ENCODE measurements around the gene ZNF185. TPM values are rescaled to one million over a fixed set of nuclear protein-coding genes. Genes with fewer than 3 reads are reported as not detected.
"Not testable (repeated sequence)": the region's sequence is repeated elsewhere in the genome, so short reads cannot be mapped to it uniquely, and the experiment has no call there.

ZNF185 gene
- total RNA-seq, 1 experiment from 2014 or later = 24.3 TPM

DNA sequence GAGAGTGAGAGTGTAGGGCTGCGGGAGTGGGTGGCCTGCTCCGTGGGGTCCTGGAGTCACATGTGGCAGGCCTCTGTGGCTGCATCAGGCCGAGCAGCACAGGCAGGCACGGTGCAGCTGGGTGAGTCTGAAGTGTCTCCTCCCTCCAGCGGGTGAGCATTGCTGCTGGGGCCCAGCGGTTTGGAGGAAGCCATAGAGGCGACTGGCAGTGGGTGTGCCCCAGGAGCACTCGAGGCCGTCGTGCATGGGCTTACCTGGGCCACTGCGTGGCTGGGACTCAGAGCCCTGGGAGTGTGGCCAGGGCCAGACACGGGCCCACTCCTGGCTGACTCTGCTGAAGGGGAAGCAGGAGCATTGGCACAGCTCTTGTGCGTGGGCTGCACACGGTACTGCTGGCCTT lies 10.6 kb downstream of the ZNF185 start:
- Mint-ChIP-seq H3K4me1 (ENCODE audit: low read depth, unreplicated experiment) (no peaks in the 10 kb centered on the region), H3K27me3 (ENCODE audit: unreplicated experiment) (no peaks in the 10 kb centered on the region), H3K9me3 (ENCODE audit: low read depth, unreplicated experiment) (no peaks in the 10 kb centered on the region), H3K36me3 (ENCODE audit: insufficient read depth, unreplicated experiment) (no peaks in the 10 kb centered on the region), H3K4me3 (ENCODE audit: low read depth, unreplicated experiment) (no peak overlapping the region), H3K27ac (ENCODE audit: unreplicated experiment) (no peak overlapping the region)
- DNase-seq = no peak
- TF ChIP-seq, protein P1, sequence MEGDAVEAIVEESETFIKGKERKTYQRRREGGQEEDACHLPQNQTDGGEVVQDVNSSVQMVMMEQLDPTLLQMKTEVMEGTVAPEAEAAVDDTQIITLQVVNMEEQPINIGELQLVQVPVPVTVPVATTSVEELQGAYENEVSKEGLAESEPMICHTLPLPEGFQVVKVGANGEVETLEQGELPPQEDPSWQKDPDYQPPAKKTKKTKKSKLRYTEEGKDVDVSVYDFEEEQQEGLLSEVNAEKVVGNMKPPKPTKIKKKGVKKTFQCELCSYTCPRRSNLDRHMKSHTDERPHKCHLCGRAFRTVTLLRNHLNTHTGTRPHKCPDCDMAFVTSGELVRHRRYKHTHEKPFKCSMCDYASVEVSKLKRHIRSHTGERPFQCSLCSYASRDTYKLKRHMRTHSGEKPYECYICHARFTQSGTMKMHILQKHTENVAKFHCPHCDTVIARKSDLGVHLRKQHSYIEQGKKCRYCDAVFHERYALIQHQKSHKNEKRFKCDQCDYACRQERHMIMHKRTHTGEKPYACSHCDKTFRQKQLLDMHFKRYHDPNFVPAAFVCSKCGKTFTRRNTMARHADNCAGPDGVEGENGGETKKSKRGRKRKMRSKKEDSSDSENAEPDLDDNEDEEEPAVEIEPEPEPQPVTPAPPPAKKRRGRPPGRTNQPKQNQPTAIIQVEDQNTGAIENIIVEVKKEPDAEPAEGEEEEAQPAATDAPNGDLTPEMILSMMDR (IDR thresholded peaks at IDR 0.05; ENCODE audit: unreplicated experiment) = no peak
- CTCF ChIA-PET = no interaction called here
- intact Hi-C loops (cut with micrococcal nuclease; ENCODE audit: unreplicated experiment) = no loop called here
- no TSS peak for BruUV-seq (replicated peaks)

DNA sequence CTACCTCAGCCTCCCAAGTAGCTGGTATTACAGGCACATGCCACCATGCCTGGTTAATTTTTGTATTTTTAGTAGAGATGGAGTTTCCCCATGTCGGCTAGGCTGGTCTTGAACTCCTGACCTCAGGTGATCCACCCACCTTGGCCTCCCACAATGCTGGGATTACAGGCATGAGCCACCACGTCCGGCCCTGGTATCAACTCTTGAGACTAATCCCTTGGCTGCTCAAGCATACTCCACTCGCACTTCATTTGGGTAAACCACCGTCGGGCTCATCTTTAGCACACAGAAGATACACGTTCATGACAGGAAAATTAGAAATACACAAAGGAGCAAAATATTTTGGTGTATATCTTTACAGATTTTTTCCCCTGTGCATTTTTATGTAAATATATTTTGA lies 12.2 kb downstream of the ZNF185 start:
- H3K9me3 Mint-ChIP-seq (ENCODE audit: low read depth, unreplicated experiment); BruUV-seq (replicated peaks); intact Hi-C loops (cut with micrococcal nuclease; ENCODE audit: unreplicated experiment); H3K36me3 Mint-ChIP-seq (ENCODE audit: insufficient read depth, unreplicated experiment); H3K27ac Mint-ChIP-seq (ENCODE audit: unreplicated experiment); H3K4me3 Mint-ChIP-seq (ENCODE audit: low read depth, unreplicated experiment); DNase-seq; H3K4me1 Mint-ChIP-seq (ENCODE audit: low read depth, unreplicated experiment); H3K27me3 Mint-ChIP-seq (ENCODE audit: unreplicated experiment): not testable (repeated sequence)
- CTCF ChIA-PET = interaction anchor here (0.7 kb wide), 1 partner anchor 13 kb away, joined by 4 read pairs; no protein-coding TSS in a partner anchor

DNA sequence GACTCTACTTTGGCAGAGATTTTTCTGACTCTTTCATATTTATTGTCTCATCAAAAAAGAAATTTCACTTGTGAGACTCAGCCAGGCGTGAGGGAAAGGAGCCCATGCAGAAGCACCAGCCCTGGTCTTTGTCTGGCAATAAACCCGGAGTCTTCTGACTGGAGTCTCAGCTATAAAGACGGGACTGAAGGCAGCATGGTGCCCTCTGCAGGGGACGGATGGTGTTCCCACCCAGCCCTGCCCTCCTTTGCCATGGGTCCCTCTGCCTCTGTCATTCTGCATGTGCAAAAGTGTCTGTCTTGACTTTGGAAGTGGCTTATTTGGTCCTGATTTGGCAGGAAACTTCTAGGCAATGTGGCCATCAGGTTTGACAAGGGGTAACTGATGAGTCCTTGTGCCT lies 14.2 kb downstream of the ZNF185 start:
- CTCF ChIA-PET = no interaction called here
- no peak overlapping the region for H3K27ac Mint-ChIP-seq (ENCODE audit: unreplicated experiment)
- H3K9me3 Mint-ChIP-seq (ENCODE audit: low read depth, unreplicated experiment) = no peaks in the 10 kb centered on the region
- DNase-seq = no peak
- TF ChIP-seq, protein P1 (IDR thresholded peaks at IDR 0.05; ENCODE audit: unreplicated experiment) = no peak
- H3K4me3 Mint-ChIP-seq (ENCODE audit: low read depth, unreplicated experiment) = no peak overlapping the region
- H3K4me1 Mint-ChIP-seq (ENCODE audit: low read depth, unreplicated experiment) = no peaks in the 10 kb centered on the region
- intact Hi-C loops (cut with micrococcal nuclease; ENCODE audit: unreplicated experiment) = no loop called here
- H3K36me3 Mint-ChIP-seq (ENCODE audit: insufficient read depth, unreplicated experiment) = no peaks in the 10 kb centered on the region
- no peaks in the 10 kb centered on the region for H3K27me3 Mint-ChIP-seq (ENCODE audit: unreplicated experiment)
- BruUV-seq (replicated peaks) = no TSS peak

DNA sequence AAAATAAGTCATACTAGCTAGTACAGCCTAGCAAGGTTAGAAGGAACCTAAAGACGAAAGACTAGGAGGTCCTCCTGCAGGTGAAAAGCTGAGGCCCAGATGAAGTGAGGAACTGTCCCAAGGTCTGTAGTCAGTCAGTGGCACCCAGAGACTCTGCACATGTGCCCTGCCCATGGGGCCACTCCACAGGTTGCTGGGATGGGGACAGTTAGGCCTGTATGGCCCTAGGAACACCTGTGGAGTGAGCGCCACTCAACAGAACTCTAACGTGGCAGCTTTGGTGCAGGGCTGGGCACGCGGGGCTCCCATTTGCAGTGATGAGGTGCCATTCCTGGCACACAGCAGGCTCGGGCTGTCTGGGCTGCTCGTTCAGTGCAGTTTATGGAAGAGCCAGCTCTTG lies 14.8 kb downstream of the ZNF185 start:
- TF ChIP-seq, protein P1 (IDR thresholded peaks at IDR 0.05; ENCODE audit: unreplicated experiment) = no peak
- Mint-ChIP-seq H3K4me3 (ENCODE audit: low read depth, unreplicated experiment) (no peak overlapping the region), H3K27ac (ENCODE audit: unreplicated experiment) (no peak overlapping the region), H3K27me3 (ENCODE audit: unreplicated experiment) (no peaks in the 10 kb centered on the region), H3K9me3 (ENCODE audit: low read depth, unreplicated experiment) (no peaks in the 10 kb centered on the region), H3K36me3 (ENCODE audit: insufficient read depth, unreplicated experiment) (no peaks in the 10 kb centered on the region), H3K4me1 (ENCODE audit: low read depth, unreplicated experiment) (no peaks in the 10 kb centered on the region)
- CTCF ChIA-PET = no interaction called here
- no TSS peak for BruUV-seq (replicated peaks)
- intact Hi-C loops (cut with micrococcal nuclease; ENCODE audit: unreplicated experiment) = no loop called here
- DNase-seq = no peak

DNA sequence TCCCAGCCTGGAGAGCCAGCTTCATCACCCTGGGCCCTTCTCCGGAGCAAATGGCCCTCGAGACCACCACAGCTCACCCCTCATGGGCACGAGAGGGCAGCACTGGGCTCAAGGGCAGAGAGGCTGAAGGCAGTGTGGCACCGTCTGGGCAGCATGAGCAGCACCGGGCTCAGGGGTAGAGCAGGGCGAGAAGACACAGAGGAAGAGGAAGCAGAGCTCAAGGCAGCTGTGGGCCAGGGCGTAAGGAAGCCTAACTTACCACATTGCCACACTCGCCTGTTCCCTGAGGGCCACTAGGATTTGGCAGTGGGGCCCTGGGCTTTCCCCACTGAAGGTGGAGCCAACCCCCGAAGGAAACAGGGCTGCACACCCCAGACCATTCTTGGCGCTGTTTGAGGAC lies 15.5 kb downstream of the ZNF185 start:
- Mint-ChIP-seq H3K4me1 (ENCODE audit: low read depth, unreplicated experiment) (no peaks in the 10 kb centered on the region), H3K4me3 (ENCODE audit: low read depth, unreplicated experiment) (no peak overlapping the region), H3K9me3 (ENCODE audit: low read depth, unreplicated experiment) (no peaks in the 10 kb centered on the region), H3K36me3 (ENCODE audit: insufficient read depth, unreplicated experiment) (no peaks in the 10 kb centered on the region), H3K27me3 (ENCODE audit: unreplicated experiment) (no peaks in the 10 kb centered on the region), H3K27ac (ENCODE audit: unreplicated experiment) (no peak overlapping the region)
- intact Hi-C loops (cut with micrococcal nuclease; ENCODE audit: unreplicated experiment) = no loop called here
- BruUV-seq (replicated peaks) = no TSS peak
- CTCF ChIA-PET = no interaction called here
- TF ChIP-seq, protein P1 (IDR thresholded peaks at IDR 0.05; ENCODE audit: unreplicated experiment) = no peak
- DNase-seq = no peak
